Raji (cell line): ENCODE measurements around the gene UBAP1L.

ENCODE experiments used
- POLR2A ChIP-seq: IDR thresholded peaks from 2 replicates; pipeline ENCODE4 v1.6.1; 2011; ENCODE audit warnings: low read depth, low read length, control low read depth; ENCODE audit not compliant: insufficient read depth

The UBAP1L gene

DNA sequence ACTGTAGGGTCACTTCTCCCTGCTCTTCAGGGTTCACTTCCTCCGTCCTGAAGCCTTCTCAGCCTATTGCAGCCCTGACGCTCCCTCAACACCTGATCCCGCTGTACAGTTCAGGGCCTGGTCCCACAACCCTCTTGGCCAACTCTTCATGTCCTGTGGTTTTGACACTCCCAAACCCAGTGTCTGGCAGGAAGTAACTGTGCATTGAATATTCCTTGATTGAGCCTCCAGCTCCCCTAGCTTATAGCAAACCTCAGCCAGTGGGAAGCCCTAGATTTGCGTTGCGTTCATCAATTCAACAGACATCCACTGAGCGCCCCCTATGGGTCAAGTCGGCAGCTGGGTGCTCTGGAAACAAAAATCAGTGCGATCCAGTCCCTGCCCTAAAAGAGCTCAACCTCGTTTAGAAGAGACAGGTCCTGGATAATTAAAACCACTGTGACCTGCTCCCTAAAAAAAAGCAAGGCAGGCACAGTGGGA is 13.5 kb downstream of the UBAP1L start:
- TF ChIP-seq POLR2A, result no peak

DNA sequence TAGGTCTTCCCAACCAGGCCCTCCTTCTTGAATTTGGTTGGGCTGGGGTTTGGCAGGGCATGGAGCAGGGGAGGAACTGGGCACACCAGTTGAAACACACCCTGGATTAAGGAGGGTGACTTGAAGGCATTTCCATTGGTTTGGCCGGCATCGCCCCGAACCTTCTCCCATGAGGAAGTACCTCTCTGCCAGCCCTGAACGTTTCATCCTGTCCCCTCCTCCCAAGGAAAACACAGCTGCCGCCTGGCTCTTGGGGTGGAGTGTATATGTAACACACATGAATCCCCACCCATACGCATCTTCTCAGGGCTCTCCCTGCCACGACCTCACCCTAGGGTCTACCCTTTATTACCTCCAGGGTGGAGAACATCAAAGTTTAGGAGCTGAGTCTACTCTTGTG is 14.6 kb downstream of the UBAP1L start:
- TF ChIP-seq POLR2A, result no peak

DNA sequence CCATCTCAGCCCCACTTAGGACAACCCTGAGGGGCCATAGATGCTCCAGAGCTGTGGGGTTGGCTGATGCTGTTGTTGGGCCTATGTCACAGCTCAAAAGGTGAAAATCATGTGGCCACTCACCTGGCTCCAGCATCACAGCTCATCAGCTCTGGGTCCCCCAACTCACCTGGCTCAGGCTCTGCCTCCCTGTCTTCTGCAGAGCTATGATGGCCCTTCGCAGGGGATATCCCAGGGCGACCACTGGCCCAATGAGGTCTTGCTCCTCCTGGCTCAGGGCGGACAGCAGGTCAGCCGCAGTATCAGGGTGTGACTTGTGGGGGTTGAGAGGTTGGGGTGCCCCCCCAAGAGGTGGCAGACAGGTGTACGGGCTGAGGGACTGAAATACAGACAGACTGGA is 15.7 kb downstream of the UBAP1L start:
- TF ChIP-seq POLR2A, result no peak

DNA sequence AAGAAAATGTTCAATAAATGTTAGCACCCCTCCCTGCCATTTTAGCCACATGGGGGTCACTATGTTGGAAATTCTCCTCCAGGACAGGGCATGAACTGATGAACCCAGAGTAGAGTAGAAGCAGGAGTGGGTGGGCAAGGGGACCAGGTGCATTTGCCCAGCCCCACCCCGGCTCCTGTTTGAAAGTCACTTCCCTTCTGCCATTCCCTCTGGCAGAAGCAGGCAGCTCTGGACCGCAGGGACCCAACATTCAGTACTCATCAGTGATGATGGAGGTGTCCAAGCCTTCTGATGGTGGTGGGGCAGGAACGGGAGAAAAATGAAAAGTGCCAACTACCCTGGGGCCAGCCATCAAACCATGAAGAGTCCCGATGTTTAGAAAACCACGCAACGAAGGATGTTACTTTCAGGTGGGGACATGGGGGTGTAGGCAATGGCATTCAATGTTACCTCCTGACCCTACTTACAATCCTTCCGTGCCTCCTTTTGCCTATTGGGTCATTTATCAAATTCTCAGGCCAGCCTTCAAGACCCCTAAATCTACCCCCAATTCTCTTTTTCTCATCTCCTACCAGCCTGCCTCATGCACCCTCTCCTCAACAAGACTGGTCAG is 17.2 kb downstream of the UBAP1L start:
- TF ChIP-seq POLR2A, result no peak

DNA sequence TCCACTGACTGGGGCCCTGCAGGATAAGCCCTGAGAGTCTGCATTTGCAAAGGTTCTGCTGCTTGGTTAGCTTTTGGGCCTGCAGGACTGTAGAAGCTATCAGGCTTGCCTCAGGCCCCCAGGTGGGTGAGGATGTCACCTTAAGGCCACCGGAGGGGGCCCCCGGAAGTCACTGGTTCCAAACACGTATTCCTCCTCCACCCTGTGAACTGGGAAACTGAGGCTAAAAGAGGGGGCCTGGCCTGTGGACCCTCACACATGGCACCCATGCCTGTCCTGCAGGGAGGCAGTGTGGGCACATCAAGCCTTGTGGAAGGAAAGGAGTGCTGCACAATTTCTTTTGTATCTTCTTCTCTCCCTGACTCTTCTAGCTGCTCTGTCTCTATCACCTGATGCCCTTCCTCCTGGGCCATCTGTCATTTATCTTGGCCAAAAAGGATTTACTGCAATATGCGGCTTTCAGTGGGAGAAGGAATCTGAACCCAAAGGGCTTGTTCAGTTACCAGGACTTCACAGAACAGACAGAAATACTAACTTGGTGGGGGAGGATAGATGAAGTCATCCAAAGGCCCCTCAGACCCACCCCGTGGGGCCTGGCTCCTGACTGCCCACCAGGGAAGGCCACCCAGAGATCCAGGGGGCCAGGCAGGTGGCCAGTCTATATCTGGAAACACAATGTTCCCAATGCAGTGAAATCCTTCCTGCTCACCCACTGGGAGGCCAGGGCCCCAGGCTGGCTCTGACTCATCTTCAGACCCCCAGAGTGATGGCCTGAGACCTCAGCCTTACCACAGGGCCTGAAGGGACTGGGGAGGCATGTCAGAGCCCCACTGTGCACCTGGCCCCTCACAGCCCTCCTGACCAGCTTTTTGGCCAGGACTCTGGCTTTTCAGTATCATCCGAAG is 18.3 kb downstream of the UBAP1L start:
- no peak for TF ChIP-seq POLR2A

DNA sequence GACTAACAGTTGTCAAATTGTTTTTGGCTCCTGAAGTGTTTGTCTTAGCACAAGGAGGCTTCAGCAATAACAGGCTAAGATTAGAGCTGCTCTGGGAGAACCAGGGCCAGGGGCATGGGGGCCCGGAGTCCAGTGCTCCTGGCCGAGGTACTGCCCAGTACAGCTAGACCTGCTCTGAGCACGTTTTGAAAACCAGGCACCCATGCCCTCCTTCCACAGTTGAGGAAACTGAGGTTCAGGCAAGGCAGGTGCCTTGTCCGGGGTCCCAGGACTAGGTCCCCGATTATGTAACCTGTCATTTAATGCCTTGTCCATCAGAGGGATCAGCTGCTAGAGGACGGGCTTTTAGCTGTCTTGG is 19.3 kb downstream of the UBAP1L start:
- TF ChIP-seq POLR2A, result no peak

DNA sequence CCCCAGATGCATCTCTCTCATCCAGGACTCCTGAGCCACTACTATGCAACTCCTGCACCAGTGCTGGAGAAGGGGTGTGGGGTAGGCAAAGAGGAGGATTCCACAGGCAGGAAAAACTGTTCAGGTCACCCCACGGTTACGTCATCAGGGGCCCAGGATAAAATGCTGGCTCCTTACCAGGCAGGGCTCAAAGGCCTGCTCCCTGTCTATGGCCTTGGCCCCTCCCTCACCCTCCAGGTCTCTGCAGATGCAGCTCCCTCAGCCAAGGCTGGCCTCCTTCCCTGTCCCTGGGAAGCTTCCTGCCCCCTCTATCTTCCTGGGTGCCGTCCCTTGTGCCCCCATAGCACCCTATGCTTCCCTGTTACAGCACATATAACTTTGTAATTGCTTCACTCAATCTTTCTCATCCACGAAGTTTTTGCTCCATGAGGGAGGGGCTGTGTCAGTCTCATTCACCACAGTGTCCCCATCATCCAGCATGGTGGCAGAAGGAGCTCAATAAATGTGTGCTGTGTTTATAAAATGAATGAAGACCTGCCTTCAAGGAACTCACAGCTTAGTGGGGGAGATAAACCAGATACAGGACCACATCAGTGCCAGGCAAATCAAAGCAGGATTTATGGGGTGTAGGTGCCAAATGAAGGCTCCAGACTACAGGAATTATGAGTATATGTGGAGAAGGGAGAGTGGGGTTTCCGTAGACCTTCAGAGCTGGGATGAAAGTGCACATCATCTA is 19.8 kb downstream of the UBAP1L start:
- no peak for TF ChIP-seq POLR2A

DNA sequence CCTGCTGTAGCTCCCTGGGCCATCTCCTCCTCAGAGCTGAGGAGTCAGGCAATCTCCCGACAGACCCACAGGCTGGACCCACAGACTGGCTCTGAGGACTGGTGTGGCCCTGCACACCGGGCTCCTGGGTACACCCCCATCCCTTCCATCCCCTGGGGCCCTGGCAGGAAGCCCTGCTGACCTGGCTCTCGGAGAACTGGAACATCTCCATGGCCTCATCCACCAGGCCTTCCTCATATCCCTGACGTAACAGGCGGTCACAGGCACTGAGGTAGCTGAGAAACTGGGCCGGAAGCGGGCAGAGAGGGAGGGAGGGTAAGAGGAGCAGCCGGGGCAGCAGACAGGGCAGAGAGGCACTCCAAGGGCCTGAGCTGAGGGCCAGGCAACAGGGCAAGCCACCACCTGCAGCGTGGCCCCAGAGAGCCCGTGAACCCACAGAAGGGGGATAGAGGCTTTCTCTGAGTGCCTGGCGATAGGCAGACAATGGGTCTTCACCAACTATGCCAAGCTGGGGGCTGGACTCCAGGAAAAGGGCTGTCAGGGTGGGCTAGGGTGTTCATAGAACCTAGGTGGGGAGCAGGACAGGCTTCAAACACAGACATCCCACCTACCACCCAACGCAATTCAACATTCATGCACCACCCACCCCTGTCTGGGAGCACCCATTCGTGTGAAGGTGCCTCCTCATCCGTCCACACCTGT is 20.6 kb downstream of the UBAP1L start:
- TF ChIP-seq POLR2A, result no peak

DNA sequence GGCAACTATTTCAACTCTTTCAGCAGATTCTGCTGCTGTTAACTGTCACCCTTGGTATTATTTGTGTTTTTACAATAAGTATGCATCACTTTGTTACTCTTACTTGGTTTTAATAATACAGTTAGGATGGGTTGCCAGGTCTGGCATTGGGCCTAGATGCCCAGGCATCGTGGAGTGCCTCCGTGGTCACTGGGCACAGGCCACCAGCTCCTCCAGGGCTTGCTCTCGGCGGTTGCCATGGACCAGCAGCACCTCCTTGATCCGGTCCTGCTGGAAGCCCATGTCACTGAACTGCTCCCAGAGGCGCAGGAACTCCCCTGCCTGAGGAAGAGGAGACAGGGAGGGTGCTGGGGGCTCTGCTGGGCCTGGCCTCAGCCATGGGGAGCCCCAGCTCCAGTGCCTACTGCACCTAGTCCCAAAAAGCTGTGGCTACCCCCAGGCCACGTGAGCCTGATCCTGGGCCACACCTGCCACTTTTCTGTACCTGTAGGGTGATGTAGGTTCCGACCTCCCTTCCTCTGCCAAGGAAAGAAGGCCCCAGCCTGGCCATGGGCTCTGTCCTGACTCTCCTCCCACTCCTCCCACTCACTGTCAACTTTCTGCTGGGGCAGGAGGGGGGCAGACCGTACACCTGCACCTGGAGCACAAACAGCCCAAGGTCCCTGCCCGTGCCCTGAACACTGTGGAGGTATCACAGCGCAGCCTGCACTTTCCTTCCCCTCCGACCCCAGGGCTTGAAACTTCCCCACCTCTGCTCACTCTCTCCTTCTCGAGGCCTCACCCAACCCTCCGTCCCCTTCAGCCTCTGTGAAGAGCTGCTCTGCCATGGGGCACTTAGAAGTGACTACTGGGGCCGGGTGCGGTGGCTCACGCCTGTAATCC is 21.8 kb downstream of the UBAP1L start:
- TF ChIP-seq POLR2A, result no peak

DNA sequence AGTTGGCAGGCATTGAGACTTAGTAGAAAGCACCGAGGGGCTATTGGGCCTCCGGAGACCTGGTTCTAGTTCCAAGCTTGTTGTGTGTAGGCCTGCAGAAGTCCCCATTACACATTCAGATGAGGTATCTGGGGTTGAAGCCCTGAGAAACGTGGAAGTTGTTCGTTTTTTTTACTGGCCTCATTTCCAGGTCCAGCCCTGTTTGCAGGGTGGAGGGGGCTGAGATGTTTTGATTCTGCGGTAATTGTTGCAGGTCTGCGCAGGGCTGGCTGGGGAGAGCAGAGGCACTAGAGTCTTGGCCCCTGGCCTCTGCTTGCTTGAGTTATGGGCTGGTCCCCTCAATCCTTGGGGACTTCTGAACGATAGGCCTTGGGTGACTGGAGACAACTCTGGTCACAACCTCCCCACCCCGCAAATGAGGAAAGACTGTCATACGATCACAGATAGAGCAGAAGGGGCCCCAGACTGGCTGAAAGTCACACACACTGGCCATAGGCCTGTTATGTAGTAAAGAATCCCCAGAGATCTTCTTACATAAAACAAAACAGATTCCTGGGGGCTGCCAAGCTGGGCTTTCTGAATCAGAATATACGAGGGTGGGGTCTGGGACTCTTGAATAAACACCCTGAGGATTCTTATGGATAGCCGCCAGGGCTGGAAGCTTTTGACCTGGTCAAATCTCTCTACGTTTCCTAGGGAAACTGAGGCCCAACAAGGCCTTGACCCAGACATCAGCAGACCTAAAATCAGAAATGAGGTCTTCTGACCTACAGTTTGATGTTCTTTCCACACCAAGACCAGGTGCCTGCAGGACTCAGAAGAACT is 22.8 kb downstream of the UBAP1L start:
- no peak for TF ChIP-seq POLR2A

DNA sequence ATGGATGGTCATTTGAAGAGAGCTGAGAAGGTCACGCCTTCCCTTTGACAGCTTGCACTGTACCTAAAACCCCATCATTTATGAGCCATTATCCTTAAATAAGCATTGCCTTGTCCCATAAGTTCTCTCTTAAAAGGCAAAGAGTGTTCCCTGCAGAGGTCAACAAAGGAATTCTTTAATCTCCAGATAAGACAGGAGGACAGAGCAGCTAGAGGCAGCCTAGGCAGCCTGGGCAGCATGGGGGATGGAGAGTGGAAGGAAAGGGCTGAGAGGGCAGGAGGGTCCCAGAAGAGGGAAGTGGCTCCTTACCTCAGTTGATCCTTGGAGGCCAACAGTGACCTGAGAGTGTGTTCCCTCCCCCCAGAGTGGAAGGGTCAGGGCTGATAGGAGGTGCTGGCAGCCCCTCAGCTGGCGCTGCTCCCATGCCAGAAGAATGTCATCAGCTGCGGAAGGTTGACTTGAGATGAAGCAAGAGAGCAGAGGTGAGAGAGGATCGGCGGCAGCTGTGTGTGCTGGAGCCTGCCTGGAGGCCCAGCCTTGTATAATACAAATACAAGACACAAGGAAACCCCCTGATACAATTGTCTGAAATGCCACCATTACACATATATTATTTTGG is 25.7 kb downstream of the UBAP1L start:
- TF ChIP-seq POLR2A, result no peak

DNA sequence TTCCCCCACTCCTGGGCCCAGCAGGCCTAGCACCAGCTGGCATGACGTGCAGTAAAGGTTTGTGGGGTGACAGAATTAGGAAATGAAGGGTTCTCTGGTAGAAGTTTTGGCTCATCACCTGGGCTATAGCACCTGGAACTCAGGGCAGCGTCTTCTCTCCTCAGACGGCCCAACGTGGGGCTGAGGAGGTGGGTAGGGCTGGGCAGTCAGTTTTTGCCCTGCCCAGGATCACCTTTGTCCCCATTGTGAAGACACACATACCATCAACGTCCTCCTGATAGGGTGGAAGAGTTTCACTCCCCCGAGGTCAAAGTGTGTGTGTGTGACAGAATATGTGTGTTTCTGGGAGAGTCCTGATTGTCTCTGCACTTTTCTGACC is 26.4 kb downstream of the UBAP1L start:
- no peak for TF ChIP-seq POLR2A
